IMR-90 (cell line): ENCODE data around the gene SLC2A6. TPM values are rescaled to one million over a fixed set of nuclear protein-coding genes. Genes with fewer than 3 reads are reported as not detected.

ENCODE experiments used
- ATAC-seq: fragments of 200-7000 bp; cut with Tn5 transposase; 2 replicates; pipeline ENCODE4 v1.9.1; 2020; ENCODE audit warnings: low read depth, mild to moderate bottlenecking, moderate library complexity
- BruUV-seq: library from RNA; stranded (reverse); fragments of 400-500 nt; replicated peaks from 2 replicates; lab custom pipeline; 2021; lab: Mats Ljungman, UMichigan
- CTCF ChIA-PET: fragments of 300-600 bp; formaldehyde crosslinking; extraction: SDS; loops from one replicate; lab custom pipeline; 2021; ENCODE audit warnings: antibody characterized with exemption; lab: Yijun Ruan, JAX
- POLR2A ChIA-PET: fragments of 300-600 bp; sonication (Branson Sonifier 250); formaldehyde crosslinking; loops from one replicate; lab custom pipeline; 2022; ENCODE audit warnings: antibody characterized with exemption; ENCODE audit not compliant: unreplicated experiment; lab: Charles Lee
- DNase-seq: peaks from one replicate; pipeline ENCODE4 v3.0.0; 2013
- H2AFZ ChIP-seq: replicated peaks from 2 replicates; pipeline ENCODE3; 2013; ENCODE audit warnings: low read length, mild to moderate bottlenecking; ENCODE audit not compliant: poor library complexity
- H2AK5ac ChIP-seq: 2 replicates; pipeline ENCODE4 v1.6.1; 2013; ENCODE audit warnings: low read depth, low read length, inconsistent platforms
- H2AK9ac ChIP-seq: replicated peaks from 2 replicates; pipeline ENCODE3; 2013; ENCODE audit warnings: mild to moderate bottlenecking, low read depth, low read length, moderate library complexity; ENCODE audit not compliant: poor library complexity
- H2BK120ac ChIP-seq: 2 replicates; pipeline ENCODE4 v1.6.1; 2013; ENCODE audit warnings: low read depth, low read length, inconsistent platforms
- H2BK15ac ChIP-seq: 3 replicates; pipeline ENCODE4 v1.6.1; 2013; ENCODE audit warnings: low read depth, low read length, inconsistent platforms
- H2BK20ac ChIP-seq: 2 replicates; pipeline ENCODE4 v1.6.1; 2013; ENCODE audit warnings: low read depth, mild to moderate bottlenecking, inconsistent platforms, low read length, moderate library complexity
- H2BK5ac ChIP-seq: 2 replicates; pipeline ENCODE4 v1.6.1; 2013; ENCODE audit warnings: mild to moderate bottlenecking, low read depth, low read length, inconsistent platforms; ENCODE audit not compliant: poor library complexity, severe bottlenecking
- H3K14ac ChIP-seq: replicated peaks from 2 replicates; pipeline ENCODE4 v1.6.1; 2013; ENCODE audit warnings: low read depth, low read length, inconsistent platforms
- H3K18ac ChIP-seq: 2 replicates; pipeline ENCODE4 v1.6.1; 2013; ENCODE audit warnings: low read depth, low read length, control low read depth
- H3K23ac ChIP-seq: 2 replicates; pipeline ENCODE4 v1.6.1; 2013; ENCODE audit warnings: low read depth, low read length, inconsistent platforms
- H3K27ac ChIP-seq: 2 replicates; pipeline ENCODE4 v1.5.1; 2013; ENCODE audit warnings: mild to moderate bottlenecking, control low read depth, low read length; ENCODE audit not compliant: insufficient read depth
- H3K27me3 ChIP-seq: 2 replicates; pipeline ENCODE4 v1.6.1; 2013; ENCODE audit warnings: low read length; ENCODE audit not compliant: control insufficient read depth, insufficient read depth
- H3K36me3 ChIP-seq: 2 replicates; pipeline ENCODE4 v1.6.1; 2013; ENCODE audit warnings: low read length, mixed read lengths; ENCODE audit not compliant: control insufficient read depth, insufficient read depth
- H3K4ac ChIP-seq: 2 replicates; pipeline ENCODE4 v1.6.1; 2013; ENCODE audit warnings: low read depth, low read length, inconsistent platforms
- H3K4me1 ChIP-seq: 2 replicates; pipeline ENCODE4 v1.6.1; 2013; ENCODE audit warnings: low read length, mixed read lengths; ENCODE audit not compliant: control insufficient read depth, insufficient read depth
- H3K4me2 ChIP-seq: 2 replicates; pipeline ENCODE4 v1.6.1; 2013; ENCODE audit warnings: low read depth, mild to moderate bottlenecking, control low read depth, low read length, moderate library complexity
- H3K4me3 ChIP-seq: 2 replicates; pipeline ENCODE4 v1.5.1; 2013; ENCODE audit warnings: low read depth, mild to moderate bottlenecking, control low read depth, low read length, moderate library complexity; ENCODE audit not compliant: insufficient read depth
- H3K56ac ChIP-seq: 2 replicates; pipeline ENCODE4 v1.6.1; 2013; ENCODE audit warnings: low read length, inconsistent platforms; ENCODE audit not compliant: insufficient read depth; ENCODE audit errors: extremely low read depth
- H3K79me1 ChIP-seq, 2 experiments: 2 replicates each; pipeline ENCODE4 v1.6.1; 2013; ENCODE audit warnings: low read length in 2 of 2, inconsistent platforms in 1 of 2, low read depth in 1 of 2
- H3K9ac ChIP-seq: 2 replicates; pipeline ENCODE4 v1.6.1; 2013; ENCODE audit warnings: low read depth, low read length, control low read depth
- H3K9me1 ChIP-seq: 2 replicates; pipeline ENCODE4 v1.6.1; 2013; ENCODE audit warnings: low read length, inconsistent platforms; ENCODE audit not compliant: insufficient read depth
- H3K9me3 ChIP-seq: 2 replicates; pipeline ENCODE4 v1.6.1; 2013; ENCODE audit warnings: low read length; ENCODE audit not compliant: control insufficient read depth, insufficient read depth
- H4K20me1 ChIP-seq: 2 replicates; pipeline ENCODE4 v1.6.1; 2013; ENCODE audit warnings: low read length, inconsistent platforms; ENCODE audit not compliant: insufficient read depth
- H4K5ac ChIP-seq: 2 replicates; pipeline ENCODE4 v1.6.1; 2013; ENCODE audit warnings: mild to moderate bottlenecking, low read depth, low read length, control low read depth
- H4K8ac ChIP-seq, 2 experiments: 2 replicates each; pipeline ENCODE4 v1.6.1; 2013; ENCODE audit warnings: low read depth in 2 of 2, low read length in 2 of 2, control low read depth in 1 of 2, inconsistent platforms in 1 of 2
- H4K91ac ChIP-seq: 2 replicates; pipeline ENCODE4 v1.6.1; 2013; ENCODE audit warnings: low read depth, low read length, inconsistent platforms; ENCODE audit not compliant: insufficient read depth
- BHLHE40 ChIP-seq: fragments of 150-350 bp; IDR thresholded peaks from 2 replicates; pipeline ENCODE4 v1.6.1; 2016; ENCODE audit warnings: mild to moderate bottlenecking, low read depth, low read length
- CEBPB ChIP-seq: IDR thresholded peaks from 2 replicates; pipeline ENCODE4 v1.6.1; 2012; ENCODE audit warnings: low read depth, low read length, improper control_type of control experiment
- CHD1 ChIP-seq: IDR thresholded peaks from 2 replicates; pipeline ENCODE4 v1.6.1; 2012; ENCODE audit warnings: low read depth, low read length, improper control_type of control experiment
- FOS ChIP-seq: fragments of 150-350 bp; IDR thresholded peaks from 2 replicates; pipeline ENCODE4 v1.6.1; 2016; ENCODE audit warnings: low read depth, low read length
- MAFK ChIP-seq: IDR thresholded peaks from 2 replicates; pipeline ENCODE4 v1.6.1; 2012; ENCODE audit warnings: low read depth, low read length, improper control_type of control experiment
- MAZ ChIP-seq: IDR thresholded peaks from 2 replicates; pipeline ENCODE4 v1.6.1; 2012; ENCODE audit warnings: low read depth, mild to moderate bottlenecking, low read length, improper control_type of control experiment, moderate library complexity, borderline replicate concordance
- MXI1 ChIP-seq: IDR thresholded peaks from 2 replicates; pipeline ENCODE4 v1.6.1; 2012; ENCODE audit warnings: low read depth, mild to moderate bottlenecking, low read length, moderate library complexity, borderline replicate concordance
- NFE2L2 ChIP-seq: fragments of 150-350 bp; IDR thresholded peaks from 2 replicates; pipeline ENCODE4 v1.6.1; 2016; ENCODE audit warnings: low read depth, mild to moderate bottlenecking, low read length
- POLR2A ChIP-seq: IDR thresholded peaks from 2 replicates; pipeline ENCODE4 v1.6.1; 2012; ENCODE audit warnings: mild to moderate bottlenecking, low read depth, low read length
- RAD21 ChIP-seq: IDR thresholded peaks from 2 replicates; pipeline ENCODE4 v1.6.1; 2012; ENCODE audit warnings: low read length, improper control_type of control experiment
- RCOR1 ChIP-seq: IDR thresholded peaks from 2 replicates; pipeline ENCODE4 v1.6.1; 2012; ENCODE audit warnings: mild to moderate bottlenecking, low read length, improper control_type of control experiment; ENCODE audit not compliant: insufficient replicate concordance
- RFX5 ChIP-seq: IDR thresholded peaks from 2 replicates; pipeline ENCODE4 v1.8.0; 2012; ENCODE audit warnings: low read depth, mild to moderate bottlenecking, low read length, moderate library complexity
- SMC3 ChIP-seq: fragments of 150-350 bp; IDR thresholded peaks from 2 replicates; pipeline ENCODE4 v1.6.1; 2016; ENCODE audit warnings: low read depth, mild to moderate bottlenecking, antibody characterized with exemption, low read length, moderate library complexity
- whole genome bisulfite sequencing, 2 experiments: methylation state at CpG; one replicate each; pipeline versions ENCODE4 v1.1.5 to v1.1.7; 2013; ENCODE audit warnings: missing lambda C conversion rate in 2 of 2; ENCODE audit not compliant: insufficient read length in 1 of 2; ENCODE audit errors: extremely low coverage in 2 of 2; 5-methylcytosine and 5-hydroxymethylcytosine counted together
- dilution Hi-C: fragments of 300-500 bp; cut with HindIII; formaldehyde crosslinking; loops from one replicate; pipeline ENCODE4 v1.14.3; 2018; ENCODE audit warnings: low sequenced_read_pairs; ENCODE audit not compliant: unreplicated experiment
- in situ Hi-C: fragments of 300-500 bp; cut with MboI; formaldehyde crosslinking; loops from 3 replicates; pipeline ENCODE4 v1.14.3; 2019; ENCODE audit warnings: low sequenced_read_pairs, inconsistent platforms, mixed read lengths
- intact Hi-C: fragments of 100-400 bp; cut with micrococcal nuclease; formaldehyde crosslinking; loops from 2 replicates; pipeline ENCODE4 v1.10.0; 2022
- polyA plus RNA-seq, 3 experiments: library from polyadenylated mRNA; depleted of rRNA; stranded (reverse); fragments of >200 nt; gene quantifications; 2 replicates each; pipeline ENCODE4 v1.2.3, GENCODE V29; 2012; ENCODE audit warnings: low replicate concordance in 1 of 3
- total RNA-seq: library from RNA; depleted of rRNA; stranded (reverse); fragments of >200 nt; gene quantifications from 2 replicates; pipeline ENCODE4 v1.2.3, GENCODE V29; 2012
- TF ChIP-seq, protein P1 (sequence below): fragments of 150-350 bp; IDR thresholded peaks from 2 replicates; pipeline ENCODE4 v1.6.1; 2017; ENCODE audit warnings: mild to moderate bottlenecking, antibody characterized with exemption, low read length, low read depth
- TF ChIP-seq, protein P2 (sequence below): conservative IDR thresholded peaks from 2 replicates; pipeline ENCODE4 v1.5.1; 2012; ENCODE audit warnings: mild to moderate bottlenecking, low read depth, low read length, improper control_type of control experiment
- TF ChIP-seq, protein P3 (sequence below): fragments of 150-350 bp; IDR thresholded peaks from 2 replicates; pipeline ENCODE4 v1.6.1; 2016; ENCODE audit warnings: low read depth, mild to moderate bottlenecking, low read length, moderate library complexity, borderline replicate concordance

SLC2A6 gene
- total and polyA plus RNA-seq, 2 of the 4 experiments (the other 2 are of a cell fraction), result 2.9 to 8.5 TPM

DNA sequence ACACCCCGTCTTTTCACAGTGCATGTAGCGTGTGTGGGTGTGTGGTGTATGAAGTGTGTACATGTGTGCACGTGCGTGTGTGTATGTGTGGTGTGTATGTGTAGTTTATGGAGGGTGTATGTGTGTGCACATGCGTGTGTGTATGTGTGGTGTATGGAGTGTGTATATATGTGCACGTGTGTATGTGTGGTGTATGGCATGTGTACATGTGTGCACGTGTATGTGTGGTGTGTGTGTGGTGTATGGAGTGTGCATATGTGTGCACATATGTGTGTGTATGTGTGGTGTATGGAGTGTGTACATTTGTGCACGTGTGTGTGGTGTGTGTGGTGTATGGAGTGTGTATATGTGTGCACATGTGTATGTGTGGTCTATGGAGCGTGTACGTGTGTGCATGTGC, 32.7 kb upstream of the SLC2A6 start:
- Histone ChIP-seq H2BK15ac (no peak overlapping the region), H3K14ac (no peak overlapping the region), H2BK120ac (no peak overlapping the region), H2AK5ac (no peak overlapping the region), H3K4ac (no peak overlapping the region), H2AK9ac (no peak overlapping the region), H4K5ac (no peak overlapping the region), H3K9ac (no peak overlapping the region), H2AFZ (no peak overlapping the region), H4K91ac (no peak overlapping the region), H3K23ac (no peak overlapping the region), H3K36me3 (no peaks in the 10 kb centered on the region), H3K9me3 (no peaks in the 10 kb centered on the region), H4K8ac (no peak overlapping the region), H3K27me3 (peaks cover 36% of the 10 kb centered on the region; the same call in 1 of the 2 replicates), H2BK20ac (no peak overlapping the region), H3K4me2 (no peak overlapping the region), H3K9me1 (peaks cover 12% of the 10 kb centered on the region; the same call in 1 of the 2 replicates), H4K20me1 (peaks cover 3% of the 10 kb centered on the region; the same call in 1 of the 2 replicates), H3K4me1 (peaks cover 8% of the 10 kb centered on the region; the same call in 1 of the 2 replicates), H3K18ac (no peak overlapping the region), H3K56ac (no peak overlapping the region), H2BK5ac (no peak overlapping the region), H3K79me1 (no peaks in the 10 kb centered on the region), H3K4me3 (no peak overlapping the region), H3K27ac (no peak overlapping the region)
- TF ChIP-seq MAFK (no peak), MAZ (no peak), RFX5 (no peak), FOS (no peak), NFE2L2 (no peak), BHLHE40 (no peak), CHD1 (no peak), RAD21 (no peak), MXI1 (no peak), SMC3 (no peak), CEBPB (no peak), RCOR1 (no peak), POLR2A (no peak)
- TF ChIP-seq, protein P1, sequence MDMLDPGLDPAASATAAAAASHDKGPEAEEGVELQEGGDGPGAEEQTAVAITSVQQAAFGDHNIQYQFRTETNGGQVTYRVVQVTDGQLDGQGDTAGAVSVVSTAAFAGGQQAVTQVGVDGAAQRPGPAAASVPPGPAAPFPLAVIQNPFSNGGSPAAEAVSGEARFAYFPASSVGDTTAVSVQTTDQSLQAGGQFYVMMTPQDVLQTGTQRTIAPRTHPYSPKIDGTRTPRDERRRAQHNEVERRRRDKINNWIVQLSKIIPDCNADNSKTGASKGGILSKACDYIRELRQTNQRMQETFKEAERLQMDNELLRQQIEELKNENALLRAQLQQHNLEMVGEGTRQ, result no peak
- TF ChIP-seq, protein P2, sequence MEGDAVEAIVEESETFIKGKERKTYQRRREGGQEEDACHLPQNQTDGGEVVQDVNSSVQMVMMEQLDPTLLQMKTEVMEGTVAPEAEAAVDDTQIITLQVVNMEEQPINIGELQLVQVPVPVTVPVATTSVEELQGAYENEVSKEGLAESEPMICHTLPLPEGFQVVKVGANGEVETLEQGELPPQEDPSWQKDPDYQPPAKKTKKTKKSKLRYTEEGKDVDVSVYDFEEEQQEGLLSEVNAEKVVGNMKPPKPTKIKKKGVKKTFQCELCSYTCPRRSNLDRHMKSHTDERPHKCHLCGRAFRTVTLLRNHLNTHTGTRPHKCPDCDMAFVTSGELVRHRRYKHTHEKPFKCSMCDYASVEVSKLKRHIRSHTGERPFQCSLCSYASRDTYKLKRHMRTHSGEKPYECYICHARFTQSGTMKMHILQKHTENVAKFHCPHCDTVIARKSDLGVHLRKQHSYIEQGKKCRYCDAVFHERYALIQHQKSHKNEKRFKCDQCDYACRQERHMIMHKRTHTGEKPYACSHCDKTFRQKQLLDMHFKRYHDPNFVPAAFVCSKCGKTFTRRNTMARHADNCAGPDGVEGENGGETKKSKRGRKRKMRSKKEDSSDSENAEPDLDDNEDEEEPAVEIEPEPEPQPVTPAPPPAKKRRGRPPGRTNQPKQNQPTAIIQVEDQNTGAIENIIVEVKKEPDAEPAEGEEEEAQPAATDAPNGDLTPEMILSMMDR, result no peak
- TF ChIP-seq, protein P3, sequence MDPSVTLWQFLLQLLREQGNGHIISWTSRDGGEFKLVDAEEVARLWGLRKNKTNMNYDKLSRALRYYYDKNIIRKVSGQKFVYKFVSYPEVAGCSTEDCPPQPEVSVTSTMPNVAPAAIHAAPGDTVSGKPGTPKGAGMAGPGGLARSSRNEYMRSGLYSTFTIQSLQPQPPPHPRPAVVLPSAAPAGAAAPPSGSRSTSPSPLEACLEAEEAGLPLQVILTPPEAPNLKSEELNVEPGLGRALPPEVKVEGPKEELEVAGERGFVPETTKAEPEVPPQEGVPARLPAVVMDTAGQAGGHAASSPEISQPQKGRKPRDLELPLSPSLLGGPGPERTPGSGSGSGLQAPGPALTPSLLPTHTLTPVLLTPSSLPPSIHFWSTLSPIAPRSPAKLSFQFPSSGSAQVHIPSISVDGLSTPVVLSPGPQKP, result no peak
- in situ Hi-C loops, result no loop called here
- intact Hi-C loops, result no loop called here
- dilution Hi-C loops, result no loop called here
- WGBS, 2 experiments, result 92% methylated on average over 10 of the region's 10 CpGs; no CpG with 5 or more reads in 1 of the 2 experiments
- no peak for ATAC-seq
- no peak for DNase-seq
- ChIA-PET POLR2A (no interaction called here), CTCF (no interaction called here)
- no TSS peak for BruUV-seq
